ENCODE results near the gene MAST3. TPM values are rescaled to one million over a fixed set of nuclear protein-coding genes. Genes with fewer than 3 reads are reported as not detected.

MAST3 gene
- polyA plus RNA-seq, 3 donors: 6.8 to 34.0 (median 12.4) TPM

- Mint-ChIP-seq H3K9me3 (no peaks in the 10 kb centered on the region), H3K27ac (peak overlapping the region; percentile 45 to 86 (median 70)), H3K4me3 (peak overlapping the region; percentile 83 to 89), H3K27me3 (ENCODE audit: low read depth in 3 of 3) (peaks cover 0 to 2% (median under 1%) of the 10 kb centered on the region in 3 donors), H3K36me3 (peaks cover 41 to 45% of the 10 kb centered on the region in 2 donors), H3K4me1 (peaks cover 65% of the 10 kb centered on the region)
- Histone ChIP-seq H3K36me3 (replicated peaks in 1 of 2; ENCODE audit: control insufficient read depth in 1 of 2, insufficient read depth in 2 of 2, low read length in 2 of 2) (peaks cover 28 to 39% of the 10 kb centered on the region in 2 donors), H3K9me3 (replicated peaks in 1 of 2; ENCODE audit: control insufficient read depth in 1 of 2, insufficient read depth in 1 of 2, low read length in 2 of 2) (no peaks in the 10 kb centered on the region), H3K4me2 (replicated peaks; ENCODE audit: extremely low read depth, low read length, poor library complexity, severe bottlenecking) (peak overlapping the region; percentile 94), H3K79me2 (ENCODE audit: insufficient read depth, low read length) (peaks cover 57% of the 10 kb centered on the region), H2AFZ (ENCODE audit: insufficient read depth, low read depth, low read length, poor library complexity, severe bottlenecking) (peak overlapping the region; percentile 86), H3K4me3 (replicated peaks in 1 of 3; ENCODE audit: low read depth in 2 of 3, low read length in 3 of 3) (peak overlapping the region; percentile 87 to 95 (median 94)), H3K9ac (ENCODE audit: insufficient read depth, low read length, poor library complexity, severe bottlenecking) (peak overlapping the region; percentile 90), H3K27ac (ENCODE audit: low read depth in 1 of 2, low read length in 2 of 2) (peak overlapping the region; percentile 26 to 87), H3K27me3 (ENCODE audit: control insufficient read depth in 2 of 2, insufficient read depth in 2 of 2, low read length in 2 of 2) (no peaks in the 10 kb centered on the region), H3K4me1 (ENCODE audit: control insufficient read depth in 1 of 2, insufficient read depth in 2 of 2, low read length in 2 of 2) (peaks cover 48 to 73% of the 10 kb centered on the region in 2 donors), H4K20me1 (ENCODE audit: insufficient read depth, low read length) (peaks cover 52% of the 10 kb centered on the region)
- DNase-seq: no peak
- WGBS (ENCODE audit: insufficient coverage): 52% methylated on average over 19 of the region's 22 CpGs
- intact Hi-C loops (cut with micrococcal nuclease): loop anchor here (5.0 kb wide), 3 partner anchors 57 to 142 kb away; no protein-coding TSS in a partner anchor
- TF ChIP-seq CTCF (IDR thresholded peaks at IDR 0.05): no peak
Observed at GRCh38 chr19:18110609-18111232, 13.1 kb downstream of the MAST3 start.

GRCh38 chr19:18112989-18113478, 15.5 kb downstream of the MAST3 start:
- Mint-ChIP-seq H3K4me3 (peak overlapping the region in 1 of 2 donors; percentile 69), H3K4me1 (peaks cover 64% of the 10 kb centered on the region), H3K27me3 (ENCODE audit: low read depth in 3 of 3) (peaks cover 0 to 3% (median 0%) of the 10 kb centered on the region in 3 donors), H3K36me3 (peaks cover 43 to 50% of the 10 kb centered on the region in 2 donors), H3K27ac (peak overlapping the region in 5 of 7 donors; percentile 8 to 65 (median 55)), H3K9me3 (no peaks in the 10 kb centered on the region)
- peak; percentile 91 for TF ChIP-seq CTCF (IDR thresholded peaks at IDR 0.05)
- DNase-seq: peak; percentile 75 to 80 (median 79)
- Histone ChIP-seq H3K9me3 (replicated peaks in 1 of 2; ENCODE audit: control insufficient read depth in 1 of 2, insufficient read depth in 1 of 2, low read length in 2 of 2) (no peaks in the 10 kb centered on the region), H3K27me3 (ENCODE audit: control insufficient read depth in 2 of 2, insufficient read depth in 2 of 2, low read length in 2 of 2) (no peaks in the 10 kb centered on the region), H3K79me2 (ENCODE audit: insufficient read depth, low read length) (peaks cover 62% of the 10 kb centered on the region), H3K27ac (ENCODE audit: low read depth in 1 of 2, low read length in 2 of 2) (peak overlapping the region in 1 of 2 donors; percentile 30), H3K4me1 (ENCODE audit: control insufficient read depth in 1 of 2, insufficient read depth in 2 of 2, low read length in 2 of 2) (peaks cover 47 to 72% of the 10 kb centered on the region in 2 donors), H3K36me3 (replicated peaks in 1 of 2; ENCODE audit: control insufficient read depth in 1 of 2, insufficient read depth in 2 of 2, low read length in 2 of 2) (peaks cover 28 to 42% of the 10 kb centered on the region in 2 donors), H3K9ac (ENCODE audit: insufficient read depth, low read length, poor library complexity, severe bottlenecking) (no peak overlapping the region), H2AFZ (ENCODE audit: insufficient read depth, low read depth, low read length, poor library complexity, severe bottlenecking) (no peak overlapping the region), H3K4me2 (replicated peaks; ENCODE audit: extremely low read depth, low read length, poor library complexity, severe bottlenecking) (no peak overlapping the region), H4K20me1 (ENCODE audit: insufficient read depth, low read length) (peaks cover 70% of the 10 kb centered on the region), H3K4me3 (replicated peaks in 1 of 3; ENCODE audit: low read depth in 2 of 3, low read length in 3 of 3) (no peak overlapping the region)
- WGBS (ENCODE audit: insufficient coverage): 17% methylated on average over 6 of the region's 9 CpGs
- intact Hi-C loops (cut with micrococcal nuclease): loop anchor here (2.0 to 5.0 kb wide), 4 partner anchors 54 to 140 kb away; no protein-coding TSS in a partner anchor

Data from CD14-positive monocyte (primary cell).